HepG2 (cell line): ENCODE measurements around the gene GPR152.

Experiments
- EZH2 ChIP-seq: conservative IDR thresholded peaks from 2 replicates; pipeline ENCODE4 v1.6.1; 2012; ENCODE audit warnings: mild to moderate bottlenecking, low read depth, low read length, moderate library complexity
- ZFP82 ChIP-seq: sonication (generic); formaldehyde crosslinking; IDR thresholded peaks from 2 replicates; pipeline ENCODE4 v1.5.1; 2020; ENCODE audit warnings: mild to moderate bottlenecking, missing genetic modification reagents, borderline replicate concordance
- ZNF337 ChIP-seq: sonication (generic); formaldehyde crosslinking; IDR thresholded peaks from 2 replicates; pipeline ENCODE4 v1.5.1; 2020; ENCODE audit warnings: missing genetic modification reagents, low read depth, mild to moderate bottlenecking, borderline replicate concordance
- ZNF44 ChIP-seq: sonication (generic); formaldehyde crosslinking; IDR thresholded peaks from 2 replicates; pipeline ENCODE4 v1.5.1; 2020; ENCODE audit warnings: mild to moderate bottlenecking, missing genetic modification reagents
- ZNF75D ChIP-seq: sonication (generic); formaldehyde crosslinking; IDR thresholded peaks from 2 replicates; pipeline ENCODE4 v1.8.1; 2023; ENCODE audit warnings: missing genetic modification reagents, mild to moderate bottlenecking, borderline replicate concordance
- ZNF775 ChIP-seq: sonication (generic); formaldehyde crosslinking; IDR thresholded peaks from 2 replicates; pipeline ENCODE4 v1.4.0; 2020; ENCODE audit warnings: missing genetic modification reagents, mild to moderate bottlenecking, moderate library complexity, borderline replicate concordance
- TF ChIP-seq, protein P1 (sequence below): sonication (generic); formaldehyde crosslinking; IDR thresholded peaks from 2 replicates; pipeline ENCODE4 v1.4.0; 2020; ENCODE audit warnings: mild to moderate bottlenecking, missing genetic modification reagents
- TF ChIP-seq, protein P2 (sequence below): fragments of 450-650 bp; IDR thresholded peaks from 2 replicates; pipeline ENCODE4 v1.6.1; 2016

DNA sequence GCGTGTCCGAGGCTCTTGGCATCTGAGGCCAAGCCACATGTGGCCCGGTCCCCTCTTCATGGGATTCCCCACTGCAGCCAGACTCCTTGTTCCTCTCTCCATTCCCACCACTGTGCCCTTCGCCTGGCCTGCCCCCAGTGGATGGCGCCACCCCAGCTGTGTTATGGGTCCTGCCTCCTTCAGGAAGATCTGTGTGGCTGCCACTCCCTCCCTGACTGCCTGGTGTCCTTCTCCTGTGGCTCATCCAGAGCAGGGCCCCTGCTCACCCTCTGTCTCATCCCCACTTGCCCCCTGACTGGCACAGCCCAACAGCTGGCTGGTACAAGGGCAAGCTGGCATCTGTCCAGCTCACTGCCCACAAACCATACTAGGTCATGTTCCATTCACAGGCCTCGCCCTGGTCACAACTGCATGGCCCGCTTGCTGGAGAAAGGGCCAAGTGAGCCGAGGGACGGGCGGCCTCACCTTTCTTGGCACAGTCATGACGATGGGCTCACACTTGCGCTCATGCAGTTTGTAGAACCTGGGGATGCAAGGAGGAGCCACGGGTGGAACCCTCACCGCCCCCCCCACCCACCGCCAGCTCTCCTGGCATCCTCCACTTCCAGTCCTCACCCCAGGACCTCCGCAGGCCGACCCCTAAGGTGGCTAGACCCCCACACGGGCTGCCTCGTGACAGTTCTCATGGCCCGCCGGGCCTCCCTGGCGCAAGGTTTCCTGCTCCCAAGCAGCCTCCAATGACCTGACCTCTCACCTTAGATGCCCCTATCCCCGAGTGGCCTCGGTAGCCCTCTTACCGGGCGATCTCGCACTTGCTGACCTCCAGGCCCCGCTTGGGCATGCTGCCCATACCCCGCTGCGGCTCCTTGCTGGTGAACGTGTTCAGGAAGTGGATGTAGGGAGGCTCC is 13.0 kb downstream of the GPR152 start:
- TF ChIP-seq ZFP82 (CRISPR knock-in tag) = no peak
- TF ChIP-seq EZH2 = no peak
- TF ChIP-seq, protein P1, sequence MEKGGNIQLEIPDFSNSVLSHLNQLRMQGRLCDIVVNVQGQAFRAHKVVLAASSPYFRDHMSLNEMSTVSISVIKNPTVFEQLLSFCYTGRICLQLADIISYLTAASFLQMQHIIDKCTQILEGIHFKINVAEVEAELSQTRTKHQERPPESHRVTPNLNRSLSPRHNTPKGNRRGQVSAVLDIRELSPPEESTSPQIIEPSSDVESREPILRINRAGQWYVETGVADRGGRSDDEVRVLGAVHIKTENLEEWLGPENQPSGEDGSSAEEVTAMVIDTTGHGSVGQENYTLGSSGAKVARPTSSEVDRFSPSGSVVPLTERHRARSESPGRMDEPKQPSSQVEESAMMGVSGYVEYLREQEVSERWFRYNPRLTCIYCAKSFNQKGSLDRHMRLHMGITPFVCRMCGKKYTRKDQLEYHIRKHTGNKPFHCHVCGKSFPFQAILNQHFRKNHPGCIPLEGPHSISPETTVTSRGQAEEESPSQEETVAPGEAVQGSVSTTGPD (CRISPR knock-in tag) = no peak
- no peak for TF ChIP-seq ZNF75D
- TF ChIP-seq, protein P2, sequence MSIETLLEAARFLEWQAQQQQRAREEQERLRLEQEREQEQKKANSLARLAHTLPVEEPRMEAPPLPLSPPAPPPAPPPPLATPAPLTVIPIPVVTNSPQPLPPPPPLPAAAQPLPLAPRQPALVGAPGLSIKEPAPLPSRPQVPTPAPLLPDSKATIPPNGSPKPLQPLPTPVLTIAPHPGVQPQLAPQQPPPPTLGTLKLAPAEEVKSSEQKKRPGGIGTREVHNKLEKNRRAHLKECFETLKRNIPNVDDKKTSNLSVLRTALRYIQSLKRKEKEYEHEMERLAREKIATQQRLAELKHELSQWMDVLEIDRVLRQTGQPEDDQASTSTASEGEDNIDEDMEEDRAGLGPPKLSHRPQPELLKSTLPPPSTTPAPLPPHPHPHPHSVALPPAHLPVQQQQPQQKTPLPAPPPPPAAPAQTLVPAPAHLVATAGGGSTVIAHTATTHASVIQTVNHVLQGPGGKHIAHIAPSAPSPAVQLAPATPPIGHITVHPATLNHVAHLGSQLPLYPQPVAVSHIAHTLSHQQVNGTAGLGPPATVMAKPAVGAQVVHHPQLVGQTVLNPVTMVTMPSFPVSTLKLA = no peak
- TF ChIP-seq ZNF775 (CRISPR knock-in tag) = no peak
- no peak for TF ChIP-seq ZNF44 (CRISPR knock-in tag)
- no peak for TF ChIP-seq ZNF337 (CRISPR knock-in tag)
